ENCODE data around the gene ZC3H15.

GRCh38 chr2:186496401-186496800 is 10.3 kb downstream of the ZC3H15 start:
- TF ChIP-seq CTCF (conservative IDR thresholded peaks at IDR 0.05; ENCODE audit: low read depth in 2 of 2) (no peak), EZH2 (IDR thresholded peaks at IDR 0.05; ENCODE audit: low read depth, unreplicated experiment) (no peak)

Measured in GM23338 (cell line).